ENCODE measurements around the gene FIGNL2. TPM values are rescaled to one million over a fixed set of nuclear protein-coding genes. Genes with fewer than 3 reads are reported as not detected.

The FIGNL2 gene
- total RNA-seq, 1 donor = 0.81 TPM

DNA sequence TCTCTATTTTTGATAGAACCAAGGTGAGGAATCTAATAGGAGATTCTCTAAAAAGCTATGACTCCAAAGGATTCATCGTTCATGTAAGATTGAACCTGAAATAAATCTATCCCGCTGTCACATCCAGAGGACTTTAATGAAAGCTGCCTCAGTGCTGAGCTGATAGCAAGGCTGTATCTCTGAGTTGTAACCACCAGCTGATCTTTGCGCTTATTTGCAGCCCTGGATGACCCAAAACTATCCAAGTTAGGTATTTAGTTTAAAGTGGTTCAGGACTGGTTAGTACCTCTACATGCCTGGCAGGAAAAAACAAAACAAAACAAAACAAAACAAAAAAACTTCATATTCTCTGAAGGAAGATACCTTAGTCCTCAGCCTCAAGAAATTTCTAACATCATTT is 30.6 kb upstream of the FIGNL2 start:
- no peak for DNase-seq (ENCODE audit: low read depth in 2 of 3, low spot score in 2 of 3)

DNA sequence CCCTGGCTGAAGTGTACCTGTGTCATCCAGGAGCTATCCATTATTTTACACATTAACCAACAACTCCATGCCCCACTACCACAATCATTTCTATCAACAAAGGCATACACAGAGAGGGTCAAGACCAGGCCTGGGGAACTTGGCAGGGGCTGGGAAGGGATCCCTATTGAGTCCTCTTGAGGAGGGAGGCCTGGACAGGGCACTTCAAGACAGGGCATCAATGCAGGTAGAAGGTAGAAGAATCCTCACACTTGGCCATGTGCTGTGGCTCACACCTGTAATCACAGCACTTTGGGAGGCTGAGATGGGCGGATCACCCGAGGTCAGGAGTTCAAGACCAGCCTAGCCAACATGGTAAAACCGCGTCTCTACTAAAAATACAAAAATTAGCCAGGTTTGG is 26.0 kb upstream of the FIGNL2 start:
- no peak for DNase-seq (ENCODE audit: low read depth in 2 of 3, low spot score in 2 of 3)

DNA sequence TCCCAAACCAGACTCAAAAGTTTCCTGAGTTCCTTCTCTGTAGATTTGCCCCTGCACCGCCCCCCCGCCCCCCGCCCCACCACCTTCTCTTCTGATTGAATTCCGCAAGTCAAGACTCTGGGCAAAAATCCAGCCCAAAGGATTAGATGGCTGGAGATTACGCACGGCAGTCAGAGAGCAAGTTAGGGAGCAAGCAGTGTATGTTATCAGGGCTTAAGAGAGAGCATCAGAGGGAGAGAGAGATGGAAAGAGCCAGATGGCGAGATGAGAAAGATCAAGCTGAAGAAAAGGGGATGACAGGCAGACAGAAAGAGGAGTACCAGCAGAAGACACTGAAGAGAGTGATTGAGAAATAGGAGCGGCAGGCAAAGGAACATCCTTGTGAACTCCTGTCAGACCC is 25.5 kb upstream of the FIGNL2 start:
- peak in 1 of 3 donors; percentile 63 for DNase-seq (ENCODE audit: low read depth in 2 of 3, low spot score in 2 of 3)

DNA sequence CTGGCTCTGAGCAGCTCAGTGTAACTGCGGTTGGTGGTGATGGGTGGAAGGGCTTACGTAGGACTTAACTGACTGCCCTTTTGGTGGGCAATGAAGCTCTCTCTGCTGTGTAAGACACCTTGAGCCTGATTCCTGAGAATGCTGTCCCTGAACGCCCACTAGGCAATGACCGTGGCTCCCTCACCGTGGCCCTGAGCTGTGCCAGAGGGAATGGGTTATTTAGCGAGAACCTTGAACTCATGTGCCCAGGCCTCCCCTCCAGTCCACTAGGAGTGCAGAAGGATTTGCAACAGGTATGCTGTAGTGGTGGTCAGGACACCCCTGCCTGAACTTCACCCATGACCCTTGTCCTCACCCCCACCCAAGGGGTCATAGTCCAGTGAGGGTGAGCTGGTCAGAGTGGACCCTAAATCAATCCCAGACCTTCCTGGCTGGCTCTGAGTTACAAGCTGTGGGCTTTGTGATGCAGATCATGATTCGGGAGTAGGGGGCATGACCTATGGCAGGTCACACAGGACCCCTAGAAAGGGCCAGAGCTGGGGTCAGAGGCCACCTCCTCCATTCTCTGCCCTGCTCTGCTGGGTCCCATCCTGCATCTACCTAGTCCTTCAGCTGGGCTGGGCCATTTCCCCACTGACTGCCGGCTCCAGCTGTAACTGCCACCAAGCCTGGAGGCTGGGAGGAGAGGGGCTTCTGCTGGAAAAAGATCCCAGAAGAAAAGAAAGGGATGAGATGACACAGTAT is 24.9 kb upstream of the FIGNL2 start:
- DNase-seq (ENCODE audit: low read depth in 2 of 3, low spot score in 2 of 3) = no peak

DNA sequence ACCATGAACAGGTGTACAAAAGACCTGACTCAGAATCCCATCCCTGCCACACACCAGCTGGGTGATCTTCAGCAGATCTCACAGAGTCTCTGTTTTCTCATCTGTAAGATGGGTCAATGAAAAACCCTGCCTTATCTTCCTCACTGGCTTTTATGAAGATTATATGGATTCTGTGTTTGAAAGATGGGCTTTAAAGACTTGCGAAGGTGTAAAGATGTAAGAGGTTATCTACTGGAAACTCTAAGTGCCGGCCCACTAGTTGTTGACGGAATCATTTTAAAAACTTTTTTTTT is 24.1 kb upstream of the FIGNL2 start:
- no peak for DNase-seq (ENCODE audit: low read depth in 2 of 3, low spot score in 2 of 3)

DNA sequence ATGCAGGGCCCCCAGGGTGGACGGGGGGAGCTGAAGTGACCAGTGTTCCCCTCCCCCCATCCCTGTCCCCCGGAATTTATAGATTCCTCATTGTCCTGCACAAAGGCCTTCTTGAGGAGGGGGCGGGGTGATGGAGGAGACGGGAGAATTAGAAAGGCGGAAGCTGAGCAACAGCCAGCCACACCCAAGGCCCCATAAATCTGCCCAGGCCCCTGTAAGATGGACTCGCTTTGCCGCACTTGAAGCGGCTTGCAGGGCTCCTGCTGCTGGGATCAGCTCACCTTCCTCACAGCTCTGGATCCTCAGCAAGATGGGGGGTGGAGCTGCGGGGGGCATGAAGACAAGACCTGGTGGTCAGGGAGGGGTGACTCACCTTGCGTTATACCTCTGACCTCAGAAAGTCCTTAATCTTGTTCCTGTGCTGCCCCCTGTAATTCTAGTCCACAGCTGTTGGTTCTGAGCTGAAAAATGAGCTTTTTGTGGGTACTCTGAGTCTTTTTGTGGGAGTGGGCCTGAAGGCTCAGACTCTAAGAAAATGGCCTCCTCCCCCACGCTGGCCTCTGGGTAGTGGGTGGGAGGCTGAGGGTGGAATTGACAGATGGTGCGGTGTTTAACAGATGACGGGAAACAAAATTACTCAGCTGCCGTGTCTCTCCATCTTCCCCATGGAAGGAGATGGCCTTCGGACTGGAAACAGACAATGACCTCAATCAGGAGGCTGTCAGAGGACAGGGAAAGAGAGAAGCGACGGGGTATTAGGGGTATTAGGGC is 23.6 kb upstream of the FIGNL2 start:
- DNase-seq (ENCODE audit: low read depth in 2 of 3, low spot score in 2 of 3) = no peak

DNA sequence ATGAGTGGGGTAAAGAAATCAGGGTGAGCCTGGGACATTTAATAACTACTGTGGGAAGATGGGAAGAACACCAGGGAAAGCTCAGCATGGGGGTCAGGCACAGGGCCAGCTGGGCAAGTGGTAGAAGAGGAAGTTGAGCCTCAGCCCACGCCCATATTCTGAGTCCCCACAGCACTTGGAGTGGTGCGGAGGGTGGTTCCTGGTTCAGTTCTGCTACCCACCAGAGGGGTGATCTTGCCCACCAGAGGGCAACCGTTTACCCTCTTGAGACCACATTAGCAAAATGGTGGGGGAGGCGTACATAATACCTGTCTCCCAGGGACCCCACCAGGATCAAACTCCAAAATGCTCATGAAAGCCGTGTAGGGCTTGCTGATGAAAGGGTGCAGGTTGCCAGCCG is 22.6 kb upstream of the FIGNL2 start:
- peak in 2 of 3 donors; percentile 76 to 84 for DNase-seq (ENCODE audit: low read depth in 2 of 3, low spot score in 2 of 3)

DNA sequence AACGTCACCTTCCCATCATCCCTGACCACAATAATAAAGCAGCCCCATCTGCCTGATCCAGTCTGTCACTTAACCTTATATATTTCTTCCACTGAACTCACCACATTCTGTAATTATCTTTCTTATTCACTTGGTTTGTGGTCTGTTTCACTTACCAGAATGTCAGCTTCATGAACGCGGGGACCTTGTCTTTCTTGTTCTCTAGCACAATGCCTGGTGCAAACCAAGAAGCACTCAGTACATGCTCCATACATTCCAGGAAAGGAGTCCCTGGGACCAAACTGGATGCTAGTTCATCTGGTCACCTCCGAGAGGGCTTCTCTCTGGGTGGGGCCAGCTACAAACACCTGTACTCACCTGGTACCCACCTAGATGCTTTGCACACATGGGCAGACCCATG is 22.0 kb upstream of the FIGNL2 start:
- peak in 1 of 3 donors; percentile 64 for DNase-seq (ENCODE audit: low read depth in 2 of 3, low spot score in 2 of 3)

DNA sequence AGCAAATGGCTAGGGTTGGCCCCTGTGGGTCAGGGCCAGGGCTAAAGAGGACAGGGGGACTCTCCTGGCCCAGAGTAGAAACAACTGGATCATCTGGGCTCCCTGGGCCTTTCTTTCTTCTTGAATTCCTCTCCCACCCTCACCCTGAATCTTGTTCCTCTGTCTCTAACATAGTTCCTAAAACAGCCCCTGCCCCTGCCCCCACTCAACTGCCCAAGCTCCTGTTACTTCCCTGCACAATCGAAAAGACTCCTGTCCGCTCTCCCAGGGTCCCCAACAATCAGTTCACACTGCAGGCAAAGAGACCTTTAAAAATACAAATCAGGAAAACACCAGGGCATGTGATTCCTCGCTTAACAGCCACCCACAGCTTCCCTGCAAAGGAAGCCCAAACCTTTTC is 21.4 kb upstream of the FIGNL2 start:
- no peak for DNase-seq (ENCODE audit: low read depth in 2 of 3, low spot score in 2 of 3)

DNA sequence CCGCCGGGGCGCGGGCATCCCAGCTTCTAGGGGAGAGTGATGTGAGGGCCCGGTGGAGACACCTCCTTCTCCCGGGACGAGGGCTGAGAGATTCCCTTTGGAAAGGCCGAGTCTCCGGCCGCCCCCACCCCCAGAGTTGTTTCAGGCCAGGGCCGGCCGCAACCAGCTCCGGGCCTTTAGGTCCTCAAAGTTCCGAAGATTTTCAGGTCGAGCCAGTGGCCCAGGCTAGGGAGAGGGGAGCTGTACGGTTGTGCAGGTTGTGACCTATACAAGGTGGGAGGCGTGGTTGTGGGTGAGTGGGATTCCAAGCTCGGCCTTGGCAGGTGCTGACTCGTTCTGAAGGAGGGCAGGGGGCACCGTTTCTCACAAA is 21.0 kb upstream of the FIGNL2 start:
- DNase-seq (ENCODE audit: low read depth in 2 of 3, low spot score in 2 of 3) = no peak

DNA sequence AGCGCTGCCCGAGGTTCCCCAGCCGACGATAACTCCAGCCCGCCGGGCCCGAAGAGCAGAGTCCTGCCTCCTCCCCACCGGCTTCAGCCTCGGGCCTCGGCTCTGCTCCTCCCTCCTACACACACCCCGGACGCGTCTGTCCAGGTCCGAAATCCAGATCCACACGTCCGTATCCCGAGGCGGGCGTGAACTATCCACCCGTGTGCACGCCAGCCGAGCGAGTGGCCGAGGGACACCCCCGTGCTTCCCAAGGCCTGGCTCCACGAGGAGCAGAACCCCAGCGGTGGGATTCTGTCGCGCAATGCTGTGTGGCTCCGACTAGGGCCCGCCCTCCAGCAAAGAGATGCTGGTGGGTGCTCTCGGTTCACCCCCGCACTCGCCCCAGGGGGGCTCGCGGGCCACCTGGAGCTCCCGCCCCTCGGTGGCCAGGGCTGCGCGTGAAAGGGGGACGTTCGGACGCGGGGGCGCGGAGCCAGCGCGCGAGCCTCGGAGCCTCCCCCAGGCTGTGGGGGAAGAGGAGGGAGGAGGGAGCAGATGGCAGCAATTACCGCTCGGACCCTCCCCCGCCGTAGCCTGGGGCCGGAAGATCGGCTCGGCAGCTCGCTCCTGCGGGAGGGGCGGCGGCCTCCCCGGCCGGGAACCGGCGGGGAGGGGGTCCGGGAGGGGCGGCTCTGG is 20.4 kb upstream of the FIGNL2 start:
- DNase-seq (ENCODE audit: low read depth in 2 of 3, low spot score in 2 of 3) = no peak

DNA sequence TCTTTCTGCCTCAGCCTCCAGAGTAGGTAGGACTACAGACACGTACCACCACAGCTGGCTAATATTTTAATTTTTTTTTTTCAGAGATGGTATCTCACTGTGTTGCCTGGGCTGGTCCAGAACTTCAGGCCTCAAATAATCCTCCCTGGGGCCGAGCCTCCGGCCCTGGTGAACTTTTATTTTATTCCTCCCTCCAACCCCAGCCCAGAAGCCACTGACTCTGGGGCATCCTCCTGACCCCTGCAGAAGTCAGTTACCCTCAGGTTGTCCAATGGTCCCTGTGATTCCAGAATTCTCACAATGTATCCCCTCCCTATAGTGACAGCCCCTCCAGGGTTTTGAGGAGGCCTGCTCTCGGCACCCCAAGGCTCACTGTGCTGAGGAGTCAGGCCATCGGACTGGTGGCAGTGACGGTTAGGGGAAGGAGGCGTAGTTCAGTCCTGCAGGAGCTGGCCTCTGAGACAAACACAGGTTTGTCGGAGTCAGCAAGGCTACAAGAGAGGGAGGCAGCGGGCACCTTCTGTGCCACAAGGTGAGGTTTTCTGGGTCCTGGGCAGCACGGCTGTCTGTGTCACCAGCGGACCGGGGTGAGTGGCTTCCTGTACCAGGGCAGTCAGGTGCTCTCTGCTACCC is 19.4 kb upstream of the FIGNL2 start:
- DNase-seq (ENCODE audit: low read depth in 2 of 3, low spot score in 2 of 3) = no peak

DNA sequence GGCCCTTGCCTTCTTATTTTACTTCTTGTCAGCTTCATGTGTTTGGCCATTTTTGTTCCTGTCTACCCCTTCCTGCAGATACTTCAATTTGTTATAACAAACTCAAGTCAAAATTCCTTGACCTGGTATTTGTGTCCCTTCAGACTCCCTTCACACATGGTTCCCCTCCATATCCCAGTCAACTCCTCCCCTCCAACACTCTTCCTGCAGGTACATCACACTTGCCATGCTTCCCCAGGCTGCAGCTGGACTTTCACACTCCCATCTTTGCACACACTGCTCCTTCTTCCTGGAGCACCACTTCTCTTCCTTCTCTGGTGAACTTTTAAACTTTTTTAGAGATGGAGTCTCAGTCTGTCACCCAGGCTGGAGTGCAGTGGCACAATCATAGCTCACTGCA is 18.9 kb upstream of the FIGNL2 start:
- DNase-seq (ENCODE audit: low read depth in 2 of 3, low spot score in 2 of 3) = no peak

DNA sequence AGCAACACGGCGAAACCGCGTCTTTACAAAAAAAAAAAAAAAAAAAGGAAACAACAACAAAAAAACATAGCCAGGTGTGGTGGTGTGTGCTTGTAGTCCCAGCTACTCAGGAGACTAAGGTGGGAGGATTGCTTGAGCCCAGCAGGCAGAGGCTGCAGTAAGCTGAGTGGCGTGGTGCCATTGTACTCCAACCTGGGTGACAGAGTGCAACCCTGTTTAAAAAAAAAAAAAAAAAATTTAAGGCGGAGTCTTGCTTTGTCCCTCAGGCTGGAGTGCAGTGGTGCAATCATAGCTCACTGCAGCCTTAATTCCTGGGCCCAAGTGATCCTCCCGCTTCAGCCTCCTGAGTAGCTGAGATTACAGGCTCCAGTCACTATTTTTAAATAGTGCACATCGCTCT is 18.2 kb upstream of the FIGNL2 start:
- DNase-seq (ENCODE audit: low read depth in 2 of 3, low spot score in 2 of 3) = no peak

DNA sequence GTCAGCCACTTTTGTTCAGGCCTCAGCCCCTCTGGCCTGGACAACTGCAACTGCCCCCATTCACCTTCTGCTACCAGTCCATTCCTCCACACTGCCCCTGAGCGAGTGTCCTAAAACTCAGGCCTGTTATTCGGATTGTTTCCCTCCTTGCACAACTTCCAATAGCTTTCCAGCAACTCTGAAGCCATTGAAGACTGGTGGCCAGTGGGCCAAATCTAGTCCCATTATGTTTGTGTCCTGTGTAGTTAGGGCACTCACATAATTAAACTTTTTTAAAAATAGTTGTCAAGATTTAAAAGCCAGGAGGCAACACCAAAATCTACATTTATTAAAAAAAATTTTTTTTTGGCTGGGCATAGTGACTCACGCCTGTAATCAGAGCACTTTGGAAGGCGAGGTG is 17.8 kb upstream of the FIGNL2 start:
- DNase-seq (ENCODE audit: low read depth in 2 of 3, low spot score in 2 of 3) = no peak

DNA sequence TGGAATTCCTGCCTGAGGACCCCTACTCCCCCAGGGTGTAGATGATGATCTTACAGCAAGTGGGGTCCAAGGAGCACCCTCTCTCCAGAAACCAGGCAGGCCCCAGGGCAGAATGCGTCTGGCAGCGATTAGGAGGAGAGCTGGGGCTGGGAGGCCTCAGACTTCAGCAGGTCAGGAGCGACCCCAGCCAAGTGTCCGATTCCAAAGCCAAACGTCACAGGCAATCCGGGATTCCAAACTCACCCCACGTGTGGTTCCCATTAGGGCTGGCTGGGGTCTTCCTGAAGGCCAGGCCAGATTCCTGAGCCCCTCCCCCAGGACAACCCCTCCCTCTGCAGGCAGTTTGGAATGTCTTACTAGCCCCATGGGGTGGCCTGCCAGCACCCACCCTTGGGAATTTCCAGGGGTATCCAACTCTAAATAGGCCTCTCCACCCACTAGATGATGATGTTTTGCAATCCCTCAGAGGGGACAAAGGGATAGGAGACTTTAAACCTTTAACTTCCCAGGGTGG is 17.3 kb upstream of the FIGNL2 start:
- no peak for DNase-seq (ENCODE audit: low read depth in 2 of 3, low spot score in 2 of 3)

DNA sequence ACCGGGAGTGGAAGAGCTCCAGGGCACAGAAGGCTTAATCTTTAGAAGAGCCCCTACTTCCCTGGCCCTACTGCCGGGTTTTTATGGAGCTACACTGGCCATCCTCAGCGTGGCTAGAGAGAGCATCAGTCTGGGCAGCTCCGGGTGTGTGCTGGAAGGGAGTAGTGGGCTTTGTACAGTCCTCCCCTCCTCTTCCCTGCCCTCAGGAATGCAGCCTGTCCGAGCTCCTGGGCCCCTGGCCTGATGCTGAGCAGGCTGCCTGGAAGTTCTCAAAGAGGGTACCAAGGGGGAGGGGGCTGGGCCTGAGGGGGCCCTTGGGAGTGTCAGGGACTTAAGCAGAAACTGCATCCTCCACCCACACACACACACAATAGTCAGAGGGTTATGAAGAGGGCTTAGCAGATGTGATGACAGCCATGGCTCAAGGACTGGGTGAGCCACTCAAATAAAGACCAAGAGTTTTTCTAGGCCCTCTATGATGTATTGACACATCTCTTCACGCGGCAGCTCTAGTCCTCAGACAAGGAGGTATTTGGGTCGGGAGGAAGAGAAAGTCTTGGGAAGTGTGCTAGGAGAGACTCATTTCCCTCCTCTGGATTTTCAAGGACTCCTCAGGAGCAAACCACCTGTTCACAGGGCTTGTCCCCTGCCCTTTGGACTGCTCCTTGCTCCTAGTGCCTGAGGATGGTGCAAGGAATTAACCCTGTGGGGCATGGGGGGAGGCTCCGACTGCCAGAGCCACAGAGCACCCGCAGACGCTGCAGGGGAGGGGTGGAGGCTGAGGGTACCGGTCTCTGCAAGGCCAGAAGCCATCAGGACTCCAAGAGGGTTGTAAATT is 16.5 kb upstream of the FIGNL2 start:
- no peak for DNase-seq (ENCODE audit: low read depth in 2 of 3, low spot score in 2 of 3)

DNA sequence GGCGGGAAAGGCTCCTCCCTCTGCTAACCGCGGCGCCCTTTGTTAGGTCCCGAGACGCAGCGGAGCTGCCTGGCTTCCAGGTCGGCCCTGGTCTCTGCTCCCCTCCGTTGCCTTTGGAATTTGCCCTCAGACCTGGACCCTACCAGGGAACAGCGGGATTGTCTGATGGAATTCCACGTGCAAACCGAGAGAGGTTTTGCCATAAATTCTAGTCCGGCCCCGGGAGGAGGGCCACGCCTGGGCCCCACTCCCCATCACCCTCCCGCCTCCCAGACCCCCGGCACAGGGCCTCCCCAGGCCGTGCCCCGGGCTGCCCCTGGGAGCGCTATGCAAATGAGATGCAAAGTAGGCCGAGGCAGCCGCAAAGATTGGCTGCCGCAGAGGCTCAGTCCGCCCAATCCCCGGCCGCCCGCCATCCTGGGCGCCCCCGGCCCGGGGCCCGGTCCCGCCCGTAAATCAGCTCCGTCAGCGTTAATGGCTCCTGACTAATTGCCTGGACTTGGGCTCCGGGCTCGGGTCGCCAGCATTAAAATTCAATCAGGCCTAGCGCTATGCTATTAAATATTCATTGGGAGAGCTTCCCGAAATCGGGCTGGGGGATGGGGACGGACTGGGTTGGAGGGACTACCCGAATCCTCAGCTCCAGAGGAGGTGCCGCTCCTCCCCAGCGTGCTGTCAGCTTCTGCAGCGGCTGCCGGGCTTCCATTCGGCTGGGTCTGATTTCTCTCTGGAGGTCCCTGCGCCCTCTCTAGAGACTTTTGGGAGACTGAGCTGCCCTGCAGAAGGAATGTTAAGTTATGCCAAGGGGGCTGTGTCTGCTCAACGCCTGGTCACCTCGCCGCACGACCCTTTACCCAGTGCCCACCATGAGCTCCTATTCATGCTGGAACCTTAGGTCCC is 15.7 kb upstream of the FIGNL2 start:
- peak in 1 of 3 donors; percentile 33 for DNase-seq (ENCODE audit: low read depth in 2 of 3, low spot score in 2 of 3)

DNA sequence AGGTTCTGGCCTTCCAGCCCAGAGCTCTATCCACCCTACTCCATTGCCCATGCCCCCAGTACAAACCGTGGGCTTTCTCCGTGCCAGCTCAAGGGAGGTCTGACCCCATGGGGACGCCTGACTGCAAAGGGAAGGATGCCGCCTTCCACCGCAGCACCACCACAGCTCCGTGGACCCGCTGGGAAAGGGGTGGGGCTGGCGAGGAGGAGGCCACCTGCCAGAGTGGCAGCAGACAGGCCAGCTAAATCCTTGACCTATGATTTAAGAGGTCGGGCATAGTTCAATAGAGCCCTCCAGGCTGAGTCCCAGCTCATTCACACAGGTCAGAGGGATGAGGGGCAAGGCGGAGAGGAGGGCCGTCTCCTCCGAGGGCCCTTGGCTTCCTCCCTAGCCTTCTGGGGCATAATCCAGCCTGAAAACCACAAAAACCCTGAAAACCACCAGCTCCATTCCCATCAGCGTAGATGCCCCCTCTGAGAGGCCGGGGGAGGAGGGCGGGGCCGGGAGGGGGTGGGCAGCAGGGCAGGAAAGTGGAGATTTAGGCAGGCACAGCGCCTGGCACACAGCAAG is 14.9 kb upstream of the FIGNL2 start:
- DNase-seq (ENCODE audit: low read depth in 2 of 3, low spot score in 2 of 3) = peak in 1 of 3 donors; percentile 27

Measured in hematopoietic multipotent progenitor cell (in vitro differentiated cells).